GM12873 (cell line): Measurements from ENCODE around the gene USP20.

ENCODE experiments used
- TF ChIP-seq, protein P1 (sequence below): IDR thresholded peaks from 2 replicates; pipeline ENCODE4 v1.5.1; 2012; ENCODE audit warnings: low read depth, mild to moderate bottlenecking, moderate library complexity, low read length, control low read depth; ENCODE audit not compliant: insufficient read depth; ENCODE audit errors: missing control alignments

USP20 gene

GRCh38 chr9:129879103-129879699, 43.9 kb downstream of the USP20 start:
- TF ChIP-seq, protein P1, sequence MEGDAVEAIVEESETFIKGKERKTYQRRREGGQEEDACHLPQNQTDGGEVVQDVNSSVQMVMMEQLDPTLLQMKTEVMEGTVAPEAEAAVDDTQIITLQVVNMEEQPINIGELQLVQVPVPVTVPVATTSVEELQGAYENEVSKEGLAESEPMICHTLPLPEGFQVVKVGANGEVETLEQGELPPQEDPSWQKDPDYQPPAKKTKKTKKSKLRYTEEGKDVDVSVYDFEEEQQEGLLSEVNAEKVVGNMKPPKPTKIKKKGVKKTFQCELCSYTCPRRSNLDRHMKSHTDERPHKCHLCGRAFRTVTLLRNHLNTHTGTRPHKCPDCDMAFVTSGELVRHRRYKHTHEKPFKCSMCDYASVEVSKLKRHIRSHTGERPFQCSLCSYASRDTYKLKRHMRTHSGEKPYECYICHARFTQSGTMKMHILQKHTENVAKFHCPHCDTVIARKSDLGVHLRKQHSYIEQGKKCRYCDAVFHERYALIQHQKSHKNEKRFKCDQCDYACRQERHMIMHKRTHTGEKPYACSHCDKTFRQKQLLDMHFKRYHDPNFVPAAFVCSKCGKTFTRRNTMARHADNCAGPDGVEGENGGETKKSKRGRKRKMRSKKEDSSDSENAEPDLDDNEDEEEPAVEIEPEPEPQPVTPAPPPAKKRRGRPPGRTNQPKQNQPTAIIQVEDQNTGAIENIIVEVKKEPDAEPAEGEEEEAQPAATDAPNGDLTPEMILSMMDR = no peak

DNA sequence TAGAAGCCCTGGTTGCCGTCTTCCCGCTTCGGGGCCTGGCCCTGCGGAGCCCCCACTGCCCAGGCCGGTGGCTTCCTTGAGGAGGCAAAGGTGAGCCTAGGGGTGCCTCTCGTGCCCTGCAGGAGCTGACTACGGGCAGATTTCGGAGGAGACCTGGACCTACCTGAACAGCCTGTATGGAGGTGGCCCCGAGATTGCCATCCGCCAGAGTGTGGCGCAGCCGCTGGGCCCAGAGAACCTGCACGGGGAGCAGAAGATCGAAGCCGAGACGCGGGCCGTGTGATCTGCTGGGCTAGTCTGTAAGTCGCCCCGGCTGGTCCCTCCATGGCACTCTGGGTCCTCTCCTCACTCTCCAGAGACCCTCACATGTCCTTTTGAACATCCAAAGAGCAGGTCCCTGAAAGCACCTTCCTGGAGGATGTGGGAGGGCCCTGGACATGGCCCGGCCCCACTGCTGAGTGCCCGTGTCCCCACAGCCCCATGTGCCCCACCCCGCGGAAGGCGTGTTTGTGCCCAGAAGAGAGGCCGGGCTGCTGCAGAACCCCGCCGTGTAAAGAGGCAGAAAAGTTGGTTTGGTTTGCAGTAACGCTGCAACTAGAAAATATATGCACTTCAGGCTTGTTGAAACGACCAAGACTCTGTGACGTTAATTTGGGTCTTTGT, 44.9 kb downstream of the USP20 start:
- TF ChIP-seq, protein P1 = no peak

DNA sequence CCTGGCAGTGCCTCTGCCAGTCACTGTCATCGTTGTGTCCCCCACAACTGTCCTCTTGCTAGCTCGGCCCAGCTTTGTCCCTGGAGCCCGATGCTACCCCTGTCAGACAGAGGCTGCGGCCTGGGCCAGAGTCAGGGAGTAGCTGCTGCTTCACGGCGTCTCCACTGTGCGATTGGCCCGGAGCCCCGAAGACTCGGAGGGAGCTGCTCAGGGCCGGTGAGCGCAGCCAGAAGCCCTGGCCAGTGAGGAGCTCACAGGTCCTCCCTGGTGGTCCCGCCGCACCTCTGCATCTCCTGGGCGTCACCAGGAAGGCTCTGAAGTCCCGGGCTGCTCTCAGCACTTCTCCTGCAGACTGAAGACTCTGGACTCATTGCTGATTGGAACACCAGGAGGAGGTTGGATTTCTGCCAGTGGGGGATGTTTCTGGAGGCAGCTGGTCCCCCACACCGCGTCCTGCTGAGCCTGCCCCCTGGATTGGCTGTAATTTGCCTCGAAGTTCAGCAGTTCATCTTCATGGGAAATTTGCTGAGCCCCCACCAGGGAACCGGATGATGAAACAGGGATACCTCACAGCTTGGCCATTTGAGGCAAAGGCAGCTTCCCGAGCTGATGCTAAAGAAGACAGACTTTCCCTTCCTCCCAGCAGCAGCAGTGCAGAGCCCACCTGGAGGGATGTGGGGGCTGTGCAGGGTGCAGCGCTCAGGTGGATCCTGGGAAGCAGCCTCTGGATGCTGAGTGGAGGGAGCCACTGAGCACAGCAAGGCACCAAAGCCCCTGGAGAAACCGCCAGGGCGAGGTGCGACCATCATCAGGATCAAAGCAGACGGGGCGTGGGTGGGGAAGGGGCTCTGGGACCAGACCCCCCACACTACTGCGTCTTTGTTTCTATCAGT, 45.6 kb downstream of the USP20 start:
- TF ChIP-seq, protein P1 = no peak

DNA sequence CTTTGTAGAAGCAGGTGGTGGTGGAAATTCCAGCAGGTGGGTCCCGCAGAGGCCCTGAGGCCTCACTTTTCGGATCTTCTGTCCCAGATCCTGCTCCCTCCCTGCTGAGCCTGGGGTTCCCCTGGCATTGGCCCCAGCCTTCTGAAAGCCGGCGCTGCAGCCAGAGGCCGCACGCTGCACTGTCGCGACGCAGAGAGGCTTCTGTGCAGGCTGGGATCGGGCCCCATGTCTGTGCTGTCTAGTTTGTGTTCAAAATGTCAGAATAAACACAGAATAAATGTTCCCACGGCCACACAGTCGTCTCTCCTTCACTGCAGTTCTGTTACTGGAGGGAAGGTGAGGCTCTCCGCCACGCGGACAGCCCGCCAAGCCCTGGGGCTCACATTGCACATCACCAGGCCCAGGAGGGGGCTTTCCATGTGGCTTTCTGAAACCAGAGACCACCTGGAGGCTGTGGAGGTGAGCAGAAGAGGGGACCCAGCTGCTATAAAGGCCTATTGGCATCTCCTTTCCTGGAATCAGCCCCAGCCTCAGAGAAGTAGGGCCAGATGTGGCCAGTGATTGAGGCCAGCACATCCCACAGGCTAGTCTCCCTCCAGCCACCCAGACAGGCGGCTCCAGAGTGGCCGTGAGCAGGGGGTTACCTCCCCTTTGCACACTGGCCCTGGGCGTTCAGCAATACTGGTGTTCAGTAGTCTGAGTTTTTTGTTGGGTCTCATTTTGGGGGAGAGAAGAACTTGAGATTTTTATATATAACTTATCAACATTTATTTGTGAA, 46.5 kb downstream of the USP20 start:
- TF ChIP-seq, protein P1 = no peak

GRCh38 chr9:129884220-129885017, 49.2 kb downstream of the USP20 start:
- TF ChIP-seq, protein P1 = no peak

DNA sequence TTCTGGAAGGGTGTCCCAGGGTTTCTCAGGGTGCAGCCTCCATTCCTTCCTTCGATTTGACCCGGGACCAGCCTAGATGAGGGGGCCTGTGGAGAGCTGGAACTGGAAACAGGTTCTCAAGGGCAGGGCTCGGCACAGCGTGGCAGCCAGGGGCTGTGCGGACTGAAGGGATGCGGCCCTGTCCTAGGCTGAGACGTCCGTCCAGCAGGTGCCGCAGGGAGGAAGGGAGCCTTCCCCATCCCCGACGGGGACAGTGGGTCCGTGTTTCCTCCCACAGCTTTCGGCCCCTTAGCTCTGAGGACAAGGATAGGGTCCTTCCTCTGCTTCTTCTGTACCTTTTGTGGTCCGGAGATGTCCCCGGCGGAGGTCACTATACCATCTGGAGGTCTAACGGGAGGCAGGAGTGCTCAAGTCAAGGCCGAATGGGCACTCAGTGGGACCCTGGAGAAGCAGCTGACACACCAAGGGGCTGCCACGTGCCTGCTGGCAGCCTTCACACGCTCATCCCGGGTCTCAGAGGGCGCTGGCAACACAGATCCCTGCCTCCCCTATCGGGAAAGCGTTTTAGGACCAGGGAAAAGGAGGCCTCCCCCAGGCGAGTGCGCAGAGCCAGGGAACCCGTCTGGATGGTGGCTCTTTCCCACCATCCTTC, 49.9 kb downstream of the USP20 start:
- TF ChIP-seq, protein P1 = peak; percentile 50
